NAMALWA (cell line): ENCODE results near the gene GLIS2.

Experiments used
- DNase-seq: peaks from one replicate; pipeline ENCODE4 v3.0.0-alpha.2; 2015; ENCODE audit warnings: low spot score

Gene GLIS2

DNA sequence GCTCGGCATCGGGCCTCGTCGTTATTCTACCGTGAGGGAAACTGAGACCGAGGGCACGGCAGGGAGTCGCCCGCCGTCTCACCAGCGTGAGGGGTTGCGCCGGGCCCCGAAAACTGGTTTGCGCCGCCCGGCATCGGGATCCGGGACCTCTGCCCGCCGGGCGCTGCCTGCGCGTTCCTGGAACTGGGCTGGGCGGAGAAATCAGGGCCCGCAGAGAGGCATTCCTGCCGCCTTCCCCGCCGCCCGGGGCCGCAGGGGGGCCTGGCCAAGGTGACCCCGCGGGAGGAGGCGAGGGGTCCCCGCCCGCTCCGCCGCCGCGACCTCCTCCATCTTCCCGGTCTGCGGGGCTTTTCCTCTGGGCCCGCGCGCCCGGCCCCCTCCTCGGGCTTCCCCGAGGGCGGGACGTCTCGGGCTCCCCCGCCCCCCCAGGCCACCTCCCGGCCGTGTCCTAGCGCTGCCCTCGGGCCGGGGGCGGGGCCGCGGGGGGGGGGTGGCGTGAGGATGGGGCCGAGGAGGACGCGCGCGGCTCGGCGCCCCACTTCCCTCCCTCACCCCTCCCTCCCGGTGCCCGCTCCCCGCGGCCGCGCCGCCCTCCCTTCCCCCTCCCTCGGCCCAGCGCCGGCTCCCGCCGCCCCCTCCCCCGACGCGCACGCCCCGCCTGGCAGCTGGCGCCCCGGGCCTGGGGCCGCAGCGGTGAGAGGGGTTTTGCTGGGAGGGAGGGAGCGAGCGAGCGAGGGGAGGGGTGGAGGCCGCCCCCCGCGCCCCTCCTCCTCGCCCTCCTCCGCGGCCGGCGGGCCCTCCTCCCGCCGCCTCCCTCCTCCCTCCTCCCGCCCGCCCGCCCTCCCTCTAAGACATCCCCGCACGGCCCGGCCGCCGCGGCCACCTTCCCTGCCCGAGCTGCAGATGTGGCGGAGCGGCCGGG lies at the start of gene GLIS2:
Gene GLIS2, plus strand, starts transcription at position 882 of the 922 bp plus-strand sequence. CDS start 16,214 bp downstream, outside the sequence.
- peak; percentile 57 for DNase-seq

DNA sequence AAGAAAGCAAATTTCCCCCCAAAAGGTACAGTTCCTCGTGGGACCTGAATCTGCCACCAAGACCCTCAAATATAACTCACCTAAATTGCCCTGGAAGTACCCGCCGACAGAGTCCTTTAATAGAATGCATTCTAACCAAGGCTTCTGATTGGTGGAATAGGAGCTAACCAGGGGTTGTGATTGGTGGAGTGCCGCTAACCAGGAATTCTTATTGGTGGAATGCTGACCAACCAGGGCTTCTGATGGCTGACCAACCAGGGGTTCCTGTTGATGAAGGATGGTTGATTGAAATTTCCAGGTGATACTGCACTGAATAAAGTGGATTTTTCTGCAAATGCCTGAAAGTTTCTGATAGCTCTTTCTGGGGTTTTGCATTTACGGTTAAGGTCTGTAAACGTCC lies 49.5 kb upstream of the GLIS2 start:
- DNase-seq, result peak; percentile 50

- DNase-seq, result no peak
These were observed 45.8 kb upstream of the GLIS2 start for GRCh38 chr16:4270091-4270490.

- DNase-seq, result no peak
These were observed 45.3 kb upstream of the GLIS2 start for GRCh38 chr16:4270595-4270994.

GRCh38 chr16:4271176-4272113 lies 44.4 kb upstream of the GLIS2 start:
- DNase-seq, result peak; percentile 94

DNA sequence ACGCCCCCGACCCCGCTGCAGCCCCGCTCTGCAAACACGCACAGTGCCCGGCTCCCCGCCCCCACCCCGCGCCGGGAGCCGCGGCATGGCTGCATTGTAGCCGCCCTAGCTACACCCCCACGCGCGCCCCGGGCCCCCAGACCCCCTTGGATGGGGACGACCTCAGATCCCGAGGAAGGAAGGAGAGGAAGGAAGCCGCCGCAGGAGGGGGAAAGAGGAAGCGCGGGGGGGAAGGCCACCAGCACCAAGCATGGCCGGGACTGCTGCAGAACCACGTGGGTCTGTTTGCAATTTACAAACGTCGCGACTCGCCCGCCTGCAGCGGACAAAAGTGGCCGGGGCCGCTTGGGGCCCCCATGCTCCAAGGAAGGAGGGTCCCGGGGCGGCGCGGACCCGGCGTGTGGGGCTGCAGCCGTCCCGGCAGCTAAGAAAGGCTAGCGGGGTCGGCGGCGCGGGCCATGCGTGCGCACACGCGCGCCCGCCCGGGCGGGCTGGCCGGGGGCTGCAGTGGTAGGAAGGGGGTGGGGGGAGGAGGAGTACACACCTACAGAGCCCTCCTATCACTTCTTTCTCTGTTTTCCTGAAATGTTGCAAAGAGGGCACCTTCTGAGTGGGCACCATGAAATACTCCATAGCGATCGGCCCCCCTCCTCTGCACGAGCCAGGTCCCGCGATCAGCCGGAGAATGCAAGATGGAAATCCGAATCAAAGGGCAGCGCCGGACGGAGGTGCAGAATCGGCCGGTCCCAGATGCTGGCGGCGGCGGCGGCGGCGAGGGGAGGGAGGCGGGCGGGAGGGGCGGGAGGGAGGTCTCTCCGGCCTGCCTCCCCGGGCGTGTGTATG lies 43.5 kb upstream of the GLIS2 start:
- peak; percentile 70 for DNase-seq

- DNase-seq, result peak; percentile 58
These were observed 42.0 kb upstream of the GLIS2 start for GRCh38 chr16:4273858-4274311.

DNA sequence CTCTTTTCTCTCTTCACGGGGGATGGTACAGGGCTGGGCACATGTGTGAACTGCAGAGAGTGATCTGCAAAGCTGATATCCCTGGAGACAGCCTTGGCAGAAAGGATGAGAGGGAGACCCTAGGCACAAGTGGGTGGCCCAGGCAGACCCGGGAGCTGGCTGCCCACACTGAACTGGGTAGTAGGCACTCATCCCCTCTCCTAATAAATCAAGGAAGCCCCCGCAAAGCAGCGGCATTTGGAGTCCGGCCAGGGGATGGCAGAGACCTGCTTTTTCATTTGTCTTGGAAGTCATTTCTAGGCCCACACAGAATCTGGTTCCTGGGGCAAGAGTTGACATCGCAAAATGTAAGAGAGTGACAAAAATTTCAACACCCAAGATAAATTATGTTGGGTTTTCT lies 40.0 kb upstream of the GLIS2 start:
- no peak for DNase-seq

- DNase-seq, result no peak
These were observed 37.8 kb upstream of the GLIS2 start for GRCh38 chr16:4277987-4278513.

DNA sequence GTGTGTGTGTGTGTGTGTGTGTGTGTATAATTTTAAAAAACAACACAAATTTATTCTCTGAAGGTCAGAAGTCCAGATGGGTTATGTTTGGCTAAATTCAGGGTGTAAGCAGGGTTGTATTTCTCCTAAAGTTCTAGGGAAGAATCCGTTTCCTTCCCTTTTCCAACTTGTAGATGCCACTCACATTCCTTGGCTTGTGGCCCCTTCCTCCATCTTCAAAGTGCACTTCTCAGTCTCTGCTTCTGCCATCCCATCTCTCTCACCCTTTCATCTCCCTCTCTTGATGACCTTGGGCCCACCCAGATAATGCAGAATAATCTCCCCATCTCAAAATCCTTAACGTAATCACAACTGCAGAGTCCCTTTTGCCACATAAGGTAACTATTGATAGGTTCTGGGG lies 35.2 kb upstream of the GLIS2 start:
- no peak for DNase-seq

DNA sequence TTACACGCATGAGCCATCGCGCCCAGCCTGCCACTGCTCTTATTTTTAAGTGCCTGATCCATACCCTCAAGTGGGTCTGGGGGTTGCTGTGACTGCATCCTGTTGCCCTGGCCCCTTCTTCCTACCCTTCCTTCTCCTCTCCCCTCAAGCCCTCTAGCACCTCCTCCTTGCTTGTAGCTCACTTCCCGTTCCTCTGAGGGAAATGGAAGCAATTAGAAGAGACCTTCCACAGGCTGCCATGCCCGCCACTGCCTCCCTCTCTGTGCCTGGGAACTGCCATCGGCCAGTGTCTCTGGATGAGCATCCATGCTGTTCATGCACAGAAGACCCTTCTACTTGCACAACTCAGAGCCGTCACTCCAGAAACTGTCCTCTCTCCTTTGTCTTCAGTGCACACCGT lies 32.4 kb upstream of the GLIS2 start:
- no peak for DNase-seq

DNA sequence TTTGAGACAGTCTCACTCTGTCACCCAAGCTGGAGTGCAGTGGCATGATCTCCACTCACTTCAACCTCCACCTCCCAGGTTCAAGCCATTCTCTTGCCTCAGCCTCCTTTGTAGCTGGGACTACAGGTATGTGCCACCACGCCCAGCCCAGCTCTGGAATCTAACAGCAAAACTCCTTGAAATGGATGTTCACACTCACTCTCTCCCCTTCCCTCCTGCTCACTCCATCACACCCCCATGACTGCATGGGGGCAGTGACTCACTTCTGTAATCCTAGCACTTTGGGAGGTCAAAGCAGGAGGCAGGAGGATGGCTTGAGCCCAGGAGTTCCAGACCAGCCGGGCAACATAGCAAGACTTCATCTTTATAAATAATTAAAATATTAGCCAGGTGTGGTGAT lies 31.9 kb upstream of the GLIS2 start:
- DNase-seq, result no peak

- DNase-seq, result no peak
These were observed 30.7 kb upstream of the GLIS2 start for GRCh38 chr16:4285167-4285566.

DNA sequence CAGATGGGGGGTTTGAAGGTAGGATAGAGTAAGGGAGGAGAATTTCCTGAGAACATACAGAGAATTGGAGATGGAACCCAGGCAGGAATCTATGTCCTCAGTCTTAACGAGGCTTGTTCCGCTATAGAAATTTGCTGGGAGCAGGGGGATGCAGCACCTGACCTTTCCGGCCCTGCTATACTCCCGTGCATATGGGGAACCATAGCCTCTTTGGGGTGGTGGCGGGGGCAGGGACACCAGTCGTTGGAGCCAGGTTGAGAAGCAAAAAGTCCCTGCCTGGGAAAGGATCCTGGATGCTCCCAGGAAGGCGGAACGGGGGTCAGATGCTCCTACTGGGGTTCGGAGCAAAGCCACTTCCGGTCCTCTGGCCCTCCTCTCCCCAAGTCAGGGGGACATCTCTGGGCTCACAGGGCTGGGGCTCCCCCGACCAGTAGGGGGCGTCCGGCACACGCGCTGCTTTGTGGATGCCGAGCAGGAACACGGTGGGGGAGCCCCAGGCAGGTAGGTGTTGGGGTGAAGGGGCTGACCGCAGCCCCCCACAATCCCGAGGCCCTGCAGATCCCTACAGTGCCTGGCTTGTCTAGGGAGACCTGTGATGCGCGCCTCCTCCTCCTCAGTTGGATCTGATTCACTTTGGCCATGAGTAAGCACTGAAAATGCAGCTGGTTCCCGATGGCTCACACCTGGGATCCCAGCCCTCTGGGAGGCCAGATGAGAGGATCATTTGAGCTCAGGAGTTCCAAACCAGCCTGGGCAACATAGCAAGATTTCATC lies 27.5 kb upstream of the GLIS2 start:
- peak; percentile 79 for DNase-seq

DNA sequence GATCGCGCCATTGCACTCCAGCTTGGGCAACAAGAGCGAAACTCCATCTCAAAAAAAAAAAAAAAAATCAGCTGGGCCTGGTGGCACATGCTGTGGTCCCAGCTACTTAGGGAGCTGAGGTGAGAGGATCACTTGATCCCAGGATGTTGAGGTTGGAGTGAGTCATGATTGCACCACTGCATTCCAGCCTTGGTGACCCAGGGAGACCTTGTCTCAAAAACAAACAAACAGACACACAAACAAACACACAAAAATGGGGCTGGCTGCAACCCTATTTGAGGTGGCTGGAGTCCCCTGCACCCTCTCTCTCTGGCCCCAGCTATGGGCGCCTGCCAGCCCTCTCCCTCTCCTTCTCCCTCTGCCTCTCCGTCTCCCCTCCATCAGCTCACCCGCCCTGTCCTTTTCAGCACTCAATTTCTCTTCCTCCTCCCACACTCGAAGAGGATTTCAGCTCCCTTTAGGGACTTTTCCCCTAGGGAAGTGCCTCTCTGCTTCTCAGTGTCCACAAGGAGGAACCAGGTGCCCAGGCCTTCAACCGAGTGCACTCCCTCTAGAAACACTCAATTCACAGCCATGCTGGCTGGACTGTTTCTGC lies 25.5 kb upstream of the GLIS2 start:
- DNase-seq, result no peak

- no peak for DNase-seq
These were observed 24.2 kb upstream of the GLIS2 start for GRCh38 chr16:4291699-4292098.

DNA sequence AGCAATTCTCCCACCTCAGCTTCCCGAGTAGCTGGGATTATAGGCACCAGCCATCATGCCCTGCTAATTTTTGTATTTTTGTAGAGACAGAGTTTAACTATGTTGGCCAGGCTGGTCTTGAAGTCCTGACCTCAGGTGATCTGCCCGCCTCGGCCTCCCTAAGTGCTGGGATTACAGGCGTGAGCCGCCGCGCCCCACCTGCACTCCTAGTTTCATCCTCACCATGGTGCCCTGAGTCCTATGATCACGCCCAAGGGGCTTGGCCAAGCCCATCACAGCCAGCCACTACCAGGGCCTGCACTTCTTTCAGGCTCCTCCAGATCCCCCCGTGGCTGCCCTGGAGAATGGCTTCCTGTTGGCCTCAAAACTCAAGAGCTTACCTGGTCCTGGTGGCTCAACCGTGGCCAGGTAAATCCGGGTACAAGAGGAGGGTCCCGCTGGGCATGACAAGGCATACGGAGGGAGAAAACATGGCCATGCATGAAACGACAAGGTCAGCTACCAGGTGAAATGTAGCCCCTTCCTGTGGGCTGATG lies 22.6 kb upstream of the GLIS2 start:
- DNase-seq, result no peak

GRCh38 chr16:4293822-4294457 lies 21.9 kb upstream of the GLIS2 start:
- no peak for DNase-seq

DNA sequence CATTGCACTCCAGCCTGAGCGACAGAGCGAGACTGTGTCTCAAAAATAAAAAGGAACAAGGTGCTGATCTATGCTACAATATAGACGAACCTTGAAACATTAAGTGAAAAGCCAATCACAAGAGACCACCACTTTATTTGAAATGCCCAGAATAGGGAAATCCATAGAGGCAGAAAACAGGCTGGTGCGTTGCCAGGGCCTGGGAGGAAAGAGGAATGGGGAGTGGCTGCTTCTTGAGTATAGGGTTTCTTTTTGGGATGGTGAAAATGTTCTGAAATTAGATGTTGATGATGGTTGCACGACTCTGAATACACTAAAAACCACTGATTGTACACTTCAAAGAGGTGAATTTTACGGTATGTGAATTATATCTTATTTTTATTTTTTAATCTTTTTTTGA lies 20.3 kb upstream of the GLIS2 start:
- no peak for DNase-seq

GRCh38 chr16:4297480-4297879 lies 18.4 kb upstream of the GLIS2 start:
- DNase-seq, result no peak
